ENCODE measurements around the gene TPRG1L.

- no peak for TF ChIP-seq POLR2A (IDR thresholded peaks at IDR 0.05)
- peak in 2 of 4 experiments; percentile 21 to 45 for TF ChIP-seq CTCF (IDR thresholded peaks at IDR 0.05)
Measured at GRCh38 chr1:3614755-3615742, 9.8 kb upstream of the TPRG1L start.

Data from sigmoid colon (tissue), 3 donors.